Measurements from ENCODE around the gene LRRIQ3. TPM values are rescaled to one million over a fixed set of nuclear protein-coding genes. Genes with fewer than 3 reads are reported as not detected.

Gene LRRIQ3
- total and polyA plus RNA-seq, 12 donors: 0.11 to 1.1 (median 0.54) TPM

DNA sequence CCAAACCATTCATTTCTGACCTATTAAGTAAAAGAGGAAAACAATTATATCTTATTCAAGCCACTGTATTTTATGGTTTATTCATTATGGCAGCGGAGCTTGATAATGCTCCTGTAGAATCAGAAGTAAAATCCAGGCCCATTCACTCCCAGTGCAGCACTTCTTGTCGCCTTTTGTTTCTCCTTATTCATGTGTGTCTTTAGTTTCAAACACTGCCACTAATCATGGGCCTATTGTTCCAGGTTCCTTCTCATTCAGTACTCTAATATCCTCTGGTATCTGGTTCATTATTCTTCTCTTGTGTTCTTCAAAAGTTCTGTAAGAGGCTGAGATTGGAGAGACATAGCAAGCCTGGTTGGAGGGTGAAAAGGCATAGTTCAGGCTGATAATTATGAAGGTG, 218.3 kb downstream of the LRRIQ3 start:
- H3K9me3 ChIP-seq: no peaks in the 10 kb centered on the region
- WGBS, 2 donors: 87 to 92% methylated on average over 2 of the region's 2 CpGs
- ATAC-seq: no peak
- H3K4me1 ChIP-seq: peaks cover 0 to 15% (median 3%) of the 10 kb centered on the region in 9 donors
- peak overlapping the region in 2 of 10 donors; percentile 14 to 33 for H3K27ac ChIP-seq
- no peak for DNase-seq
- H3K36me3 ChIP-seq: no peaks in the 10 kb centered on the region
- no peak overlapping the region for H3K4me3 ChIP-seq
- intact Hi-C loops (cut with DNase I): no loop called here
- H3K27me3 ChIP-seq: no peaks in the 10 kb centered on the region
- TF ChIP-seq, protein P1, sequence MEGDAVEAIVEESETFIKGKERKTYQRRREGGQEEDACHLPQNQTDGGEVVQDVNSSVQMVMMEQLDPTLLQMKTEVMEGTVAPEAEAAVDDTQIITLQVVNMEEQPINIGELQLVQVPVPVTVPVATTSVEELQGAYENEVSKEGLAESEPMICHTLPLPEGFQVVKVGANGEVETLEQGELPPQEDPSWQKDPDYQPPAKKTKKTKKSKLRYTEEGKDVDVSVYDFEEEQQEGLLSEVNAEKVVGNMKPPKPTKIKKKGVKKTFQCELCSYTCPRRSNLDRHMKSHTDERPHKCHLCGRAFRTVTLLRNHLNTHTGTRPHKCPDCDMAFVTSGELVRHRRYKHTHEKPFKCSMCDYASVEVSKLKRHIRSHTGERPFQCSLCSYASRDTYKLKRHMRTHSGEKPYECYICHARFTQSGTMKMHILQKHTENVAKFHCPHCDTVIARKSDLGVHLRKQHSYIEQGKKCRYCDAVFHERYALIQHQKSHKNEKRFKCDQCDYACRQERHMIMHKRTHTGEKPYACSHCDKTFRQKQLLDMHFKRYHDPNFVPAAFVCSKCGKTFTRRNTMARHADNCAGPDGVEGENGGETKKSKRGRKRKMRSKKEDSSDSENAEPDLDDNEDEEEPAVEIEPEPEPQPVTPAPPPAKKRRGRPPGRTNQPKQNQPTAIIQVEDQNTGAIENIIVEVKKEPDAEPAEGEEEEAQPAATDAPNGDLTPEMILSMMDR (IDR thresholded peaks at IDR 0.05): no peak

DNA sequence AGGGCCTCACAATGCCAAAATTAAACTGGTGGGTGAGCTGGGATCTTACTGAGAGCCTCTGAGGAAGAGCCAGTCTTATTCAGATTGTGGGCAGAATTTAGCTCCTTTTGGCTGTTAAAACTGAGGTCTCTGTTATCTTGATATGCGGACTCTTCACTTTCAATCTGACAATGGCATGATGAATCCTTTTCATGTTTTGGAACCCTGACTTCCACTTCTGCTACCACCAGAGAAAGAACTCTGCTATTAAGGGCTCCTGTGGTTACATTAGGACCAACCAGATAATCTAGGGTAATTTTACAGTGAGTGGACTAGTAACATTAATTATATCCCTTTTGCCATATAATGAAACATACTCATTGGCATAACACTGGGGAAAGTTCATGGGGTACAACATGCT, 219.0 kb downstream of the LRRIQ3 start:
- WGBS, 2 donors: 96 to 100% methylated on average over 1 of the region's 1 CpG
- H3K9me3 ChIP-seq: no peaks in the 10 kb centered on the region
- TF ChIP-seq, protein P1 (IDR thresholded peaks at IDR 0.05): no peak
- ATAC-seq (no peak), DNase-seq (no peak)
- H3K27ac ChIP-seq: no peak overlapping the region
- peaks cover 0 to 15% (median 3%) of the 10 kb centered on the region in 9 donors for H3K4me1 ChIP-seq
- H3K4me3 ChIP-seq: no peak overlapping the region
- intact Hi-C loops (cut with DNase I): no loop called here
- no peaks in the 10 kb centered on the region for H3K27me3 ChIP-seq
- no peaks in the 10 kb centered on the region for H3K36me3 ChIP-seq

Other genes with a start within 250 kb of the LRRIQ3 start
- 10 to 100 TPM; 10.4 to 18.7 (median 12.1) TPM for gene FPGT, start 66 bp upstream of the LRRIQ3 start, total RNA-seq
- 10 to 100 TPM in 1 of 2 donors, 1 to 10 TPM in 1; 5.6 to 10.1 TPM for gene FPGT, start 66 bp upstream of the LRRIQ3 start, polyA plus RNA-seq
- 100 to 1,000 TPM in 2 of 10 donors, 10 to 100 TPM in 8; 58.1 to 111 (median 95.6) TPM for gene TNNI3K, start 37.2 kb upstream of the LRRIQ3 start, total RNA-seq
- 100 to 1,000 TPM in 1 of 2 donors, 10 to 100 TPM in 1; 11.7 to 162 TPM for gene TNNI3K, start 37.2 kb upstream of the LRRIQ3 start, polyA plus RNA-seq

Data from heart right ventricle (tissue), 16 donors.